HEK293 (cell line): ENCODE results near the gene FOXL2.

Source experiments
- CTCF ChIA-PET: fragments of 350-600 bp; formaldehyde crosslinking; extraction: SDS; loops from one replicate; lab custom pipeline; 2021; ENCODE audit warnings: antibody characterized with exemption; lab: Yijun Ruan, JAX
- POLR2A ChIA-PET: fragments of 300-600 bp; formaldehyde crosslinking; extraction: SDS; loops from one replicate; lab custom pipeline; 2020; ENCODE audit warnings: antibody characterized with exemption, inconsistent platforms; lab: Yijun Ruan, JAX
- H3K27ac ChIP-seq: fragments of 200-500 bp; sonication (Bioruptor generic); 2 replicates; pipeline ENCODE4 v1.5.1; 2014; ENCODE audit warnings: low read depth, low read length, control low read depth, inconsistent platforms; ENCODE audit errors: extremely low read depth
- H3K36me3 ChIP-seq, 2 experiments: fragments of 200-500 bp in 1 of 2; sonication (Bioruptor generic) in 1 of 2; 1 replicate in 1 of 2; 2 replicates in 1 of 2; pipeline ENCODE4 v1.5.1; 2014 to 2017; ENCODE audit warnings: inconsistent platforms in 2 of 2, low read length in 2 of 2; ENCODE audit not compliant: control insufficient read depth in 2 of 2, insufficient read depth in 1 of 2
- H3K4me1 ChIP-seq: fragments of 200-500 bp; sonication (Bioruptor generic); 2 replicates; pipeline ENCODE4 v1.5.1; 2014; ENCODE audit warnings: mild to moderate bottlenecking, low read length, inconsistent platforms; ENCODE audit not compliant: control insufficient read depth, insufficient read depth
- H3K4me3 ChIP-seq: 2 replicates; pipeline ENCODE4 v1.5.1; 2011; ENCODE audit warnings: low read depth, mild to moderate bottlenecking, control low read depth, low read length, moderate library complexity
- H3K9me3 ChIP-seq: fragments of 200-500 bp; sonication (Bioruptor generic); 2 replicates; pipeline ENCODE4 v1.5.1; 2014; ENCODE audit warnings: low read depth, low read length, inconsistent platforms; ENCODE audit not compliant: control insufficient read depth, insufficient read depth
- FEZF1 ChIP-seq: fragments of 450-650 bp; formaldehyde crosslinking; IDR thresholded peaks from 2 replicates; pipeline ENCODE4 v1.5.1; 2016; ENCODE audit warnings: missing biosample characterization, missing genetic modification characterization
- GLIS1 ChIP-seq: fragments of 450-650 bp; formaldehyde crosslinking; IDR thresholded peaks from 2 replicates; pipeline ENCODE4 v1.5.1; 2016; ENCODE audit warnings: missing biosample characterization, missing genetic modification characterization
- KLF10 ChIP-seq: fragments of 450-650 bp; IDR thresholded peaks from 2 replicates; pipeline ENCODE4 v1.5.1; 2018; ENCODE audit warnings: missing biosample characterization, mild to moderate bottlenecking, missing genetic modification characterization
- MZF1 ChIP-seq: fragments of 450-650 bp; formaldehyde crosslinking; IDR thresholded peaks from 2 replicates; pipeline ENCODE4 v1.5.1; 2017; ENCODE audit warnings: missing biosample characterization, missing genetic modification characterization, borderline replicate concordance
- OVOL3 ChIP-seq: fragments of 450-650 bp; formaldehyde crosslinking; IDR thresholded peaks from 2 replicates; pipeline ENCODE4 v1.5.1; 2016; ENCODE audit warnings: missing biosample characterization, missing genetic modification characterization
- SP2 ChIP-seq: fragments of 450-650 bp; formaldehyde crosslinking; IDR thresholded peaks from 2 replicates; pipeline ENCODE4 v1.5.1; 2016; ENCODE audit warnings: missing biosample characterization, missing genetic modification characterization
- YY1 ChIP-seq: fragments of 450-650 bp; formaldehyde crosslinking; IDR thresholded peaks from 2 replicates; pipeline ENCODE4 v1.5.1; 2018; ENCODE audit warnings: missing biosample characterization, missing genetic modification characterization
- ZBTB1 ChIP-seq: fragments of 450-650 bp; formaldehyde crosslinking; IDR thresholded peaks from 2 replicates; pipeline ENCODE4 v1.5.1; 2016; ENCODE audit warnings: missing biosample characterization, missing genetic modification characterization
- ZBTB11 ChIP-seq: fragments of 450-650 bp; formaldehyde crosslinking; conservative IDR thresholded peaks from 2 replicates; pipeline ENCODE4 v1.5.1; 2016; ENCODE audit warnings: low read depth, missing biosample characterization, missing genetic modification characterization
- ZBTB20 ChIP-seq: fragments of 450-650 bp; formaldehyde crosslinking; IDR thresholded peaks from 2 replicates; pipeline ENCODE4 v1.5.1; 2016; ENCODE audit warnings: missing biosample characterization, missing genetic modification characterization
- ZBTB26 ChIP-seq: fragments of 450-650 bp; formaldehyde crosslinking; optimal IDR thresholded peaks from 2 replicates; pipeline ENCODE3; 2016; ENCODE audit warnings: missing biosample characterization, mild to moderate bottlenecking, missing genetic modification characterization
- ZBTB7A ChIP-seq: fragments of 450-650 bp; formaldehyde crosslinking; IDR thresholded peaks from 2 replicates; pipeline ENCODE4 v1.5.1; 2016; ENCODE audit warnings: low read depth, missing biosample characterization, missing genetic modification characterization
- ZNF10 ChIP-seq: fragments of 450-650 bp; formaldehyde crosslinking; IDR thresholded peaks from 2 replicates; pipeline ENCODE4 v1.5.1; 2017; ENCODE audit warnings: missing biosample characterization, missing genetic modification characterization
- ZNF248 ChIP-seq: fragments of 450-650 bp; formaldehyde crosslinking; IDR thresholded peaks from 2 replicates; pipeline ENCODE4 v1.5.1; 2017; ENCODE audit warnings: missing biosample characterization, missing genetic modification characterization
- ZNF341 ChIP-seq: fragments of 450-650 bp; formaldehyde crosslinking; IDR thresholded peaks from 2 replicates; pipeline ENCODE4; 2016; ENCODE audit warnings: low read depth, missing biosample characterization, missing genetic modification characterization
- ZNF350 ChIP-seq: fragments of 450-650 bp; formaldehyde crosslinking; IDR thresholded peaks from 2 replicates; pipeline ENCODE4 v1.5.0; 2017; ENCODE audit warnings: missing biosample characterization, mild to moderate bottlenecking, missing genetic modification characterization
- ZNF423 ChIP-seq: fragments of 450-650 bp; formaldehyde crosslinking; IDR thresholded peaks from 2 replicates; pipeline ENCODE4 v1.5.1; 2016; ENCODE audit warnings: missing biosample characterization, missing genetic modification characterization
- ZNF449 ChIP-seq: fragments of 450-650 bp; formaldehyde crosslinking; IDR thresholded peaks from 2 replicates; pipeline ENCODE4 v1.5.1; 2017; ENCODE audit warnings: missing biosample characterization, mild to moderate bottlenecking, missing genetic modification characterization, moderate library complexity
- ZNF561 ChIP-seq: fragments of 450-650 bp; IDR thresholded peaks from 2 replicates; pipeline ENCODE4 v1.5.1; 2018; ENCODE audit warnings: missing biosample characterization, missing genetic modification characterization, borderline replicate concordance
- ZNF654 ChIP-seq: fragments of 450-650 bp; formaldehyde crosslinking; IDR thresholded peaks from 2 replicates; pipeline ENCODE4 v1.5.1; 2016; ENCODE audit warnings: low read depth, missing biosample characterization, missing genetic modification characterization
- ZNF677 ChIP-seq: fragments of 450-650 bp; IDR thresholded peaks from 2 replicates; pipeline ENCODE4 v1.5.0; 2018; ENCODE audit warnings: missing biosample characterization, mild to moderate bottlenecking, missing genetic modification characterization, moderate library complexity
- ZNF692 ChIP-seq: fragments of 450-650 bp; formaldehyde crosslinking; IDR thresholded peaks from 2 replicates; pipeline ENCODE4 v1.5.1; 2016; ENCODE audit warnings: missing biosample characterization, missing genetic modification characterization
- ZNF76 ChIP-seq: fragments of 450-650 bp; formaldehyde crosslinking; IDR thresholded peaks from 2 replicates; pipeline ENCODE4; 2016; ENCODE audit warnings: low read depth, missing biosample characterization, missing genetic modification characterization, borderline replicate concordance
- ZNF792 ChIP-seq: fragments of 450-650 bp; formaldehyde crosslinking; IDR thresholded peaks from 2 replicates; pipeline ENCODE4 v1.5.1; 2016; ENCODE audit warnings: missing biosample characterization, missing genetic modification characterization
- ZNF843 ChIP-seq: fragments of 450-650 bp; formaldehyde crosslinking; IDR thresholded peaks from 2 replicates; pipeline ENCODE4 v1.5.1; 2016; ENCODE audit warnings: missing biosample characterization, missing genetic modification characterization
- ZSCAN5A ChIP-seq: fragments of 450-650 bp; formaldehyde crosslinking; IDR thresholded peaks from 2 replicates; pipeline ENCODE4 v1.5.1; 2016; ENCODE audit warnings: missing biosample characterization, missing genetic modification characterization
- ZXDB ChIP-seq: fragments of 450-650 bp; formaldehyde crosslinking; IDR thresholded peaks from 2 replicates; pipeline ENCODE4 v1.5.1; 2016; ENCODE audit warnings: missing biosample characterization, missing genetic modification characterization

Gene FOXL2

GRCh38 chr3:138915503-138916498 is 31.1 kb downstream of the FOXL2 start:
- no peaks in the 10 kb centered on the region for H3K9me3 ChIP-seq
- CTCF ChIA-PET: interaction anchor here (0.5 to 3.2 kb wide), 74 partner anchors 8 to 748 kb away, joined by 3 to 66 read pairs (median 4); partner anchors contain the start of genes CEP70 and PIK3CB
- TF ChIP-seq ZNF248 (tag by site-specific recombination) (no peak), ZXDB (peak; percentile 81), ZNF10 (tag by site-specific recombination) (no peak), ZNF341 (tag by site-specific recombination) (0 out of 2 replicates have a peak, but pooled peaks have one; percentile 4), ZNF843 (tag by site-specific recombination) (0 out of 2 replicates have a peak, but pooled peaks have one; percentile 35), ZNF423 (tag by site-specific recombination) (peak; percentile 64; the same call in 1 of the 2 replicates), MZF1 (tag by site-specific recombination) (no peak), ZBTB20 (tag by site-specific recombination) (peak; percentile 57; the same call in 1 of the 2 replicates), ZNF350 (no peak), ZNF561 (tag by site-specific recombination) (0 out of 2 replicates have a peak, but pooled peaks have one; percentile 23), OVOL3 (tag by site-specific recombination) (no peak), FEZF1 (tag by site-specific recombination) (no peak), ZNF677 (tag by site-specific recombination) (0 out of 2 replicates have a peak, but pooled peaks have one; percentile 30), ZBTB7A (peak; percentile 57; the same call in 1 of the 2 replicates), ZNF792 (no peak), KLF10 (peak; percentile 72; the same call in 1 of the 2 replicates), YY1 (peak; percentile 18; the same call in 1 of the 2 replicates), ZBTB11 (no peak), ZBTB26 (tag by site-specific recombination) (peak; percentile 78), GLIS1 (tag by site-specific recombination) (peak; percentile 71), ZBTB1 (tag by site-specific recombination) (peak; percentile 45; the same call in 1 of the 2 replicates), ZNF692 (tag by site-specific recombination) (peak; percentile 42; the same call in 1 of the 2 replicates), ZNF654 (tag by site-specific recombination) (peak; percentile 49), SP2 (tag by site-specific recombination) (peak; percentile 60), ZNF449 (tag by site-specific recombination) (peak; percentile 47; the same call in 1 of the 2 replicates), ZNF76 (peak; percentile 43; the same call in 1 of the 2 replicates), ZSCAN5A (tag by site-specific recombination) (no peak)

More at GRCh38 chr3:138915503-138916498, 31.1 kb downstream of the FOXL2 start:
- Histone ChIP-seq H3K4me1 (no peaks in the 10 kb centered on the region), H3K36me3 (no peaks in the 10 kb centered on the region), H3K27ac (peak overlapping the region; percentile 68; the same call in 1 of the 2 replicates), H3K4me3 (peak overlapping the region; percentile 88)
- POLR2A ChIA-PET: interaction anchor here (0.5 to 2.7 kb wide), 19 partner anchors 8 to 1217 kb away, joined by 3 to 23 read pairs (median 5); partner anchors contain the start of genes CEP70, DBR1 and PIK3CB
